ENCODE results near the gene PSMB5. TPM values are rescaled to one million over a fixed set of nuclear protein-coding genes. Genes with fewer than 3 reads are reported as not detected.

The PSMB5 gene
- total RNA-seq, 1 donor from 2014 or later: 118 TPM

- DNase-seq: no peak
- TF ChIP-seq CTCF (IDR thresholded peaks at IDR 0.05; ENCODE audit: borderline replicate concordance): no peak
- H3K9me3 ChIP-seq (replicated peaks): no peaks in the 10 kb centered on the region
- H3K4me1 ChIP-seq: peaks cover 36% of the 10 kb centered on the region
- H3K4me3 ChIP-seq: no peak overlapping the region
- intact Hi-C loops (cut with micrococcal nuclease): no loop called here
- H3K36me3 ChIP-seq: no peaks in the 10 kb centered on the region
- H3K27me3 ChIP-seq (ENCODE audit: low read depth): peaks cover 6% of the 10 kb centered on the region
- no peak overlapping the region for H3K27ac ChIP-seq (replicated peaks)
Observed at GRCh38 chr14:23043754-23044153, 9.1 kb upstream of the PSMB5 start.

GRCh38 chr14:23043145-23043544, 8.4 kb upstream of the PSMB5 start:
- no peak for DNase-seq
- H3K27me3 ChIP-seq (ENCODE audit: low read depth): peaks cover 4% of the 10 kb centered on the region
- no peak for TF ChIP-seq CTCF (IDR thresholded peaks at IDR 0.05; ENCODE audit: borderline replicate concordance)
- H3K27ac ChIP-seq (replicated peaks): no peak overlapping the region
- H3K4me1 ChIP-seq: peaks cover 36% of the 10 kb centered on the region
- no peaks in the 10 kb centered on the region for H3K9me3 ChIP-seq (replicated peaks)
- intact Hi-C loops (cut with micrococcal nuclease): no loop called here
- no peaks in the 10 kb centered on the region for H3K36me3 ChIP-seq
- no peak overlapping the region for H3K4me3 ChIP-seq

- intact Hi-C loops (cut with micrococcal nuclease): no loop called here
- H3K27me3 ChIP-seq (ENCODE audit: low read depth): no peaks in the 10 kb centered on the region
- no peak within 1 kb of the TSS for H3K4me3 ChIP-seq
- no peaks in the 10 kb centered on the region for H3K9me3 ChIP-seq (replicated peaks)
- no peak for DNase-seq
- H3K4me1 ChIP-seq: peaks cover 33% of the 10 kb centered on the region
- H3K27ac ChIP-seq (replicated peaks): no peak within 1 kb of the TSS
- no peak for TF ChIP-seq CTCF (IDR thresholded peaks at IDR 0.05; ENCODE audit: borderline replicate concordance)
- H3K36me3 ChIP-seq: no peaks in the 10 kb centered on the region
Observed at GRCh38 chr14:23042162-23042965, 7.7 kb upstream of the PSMB5 start, which contains the start of gene PSMB11. PSMB11 (plus strand) TSS chr14:23042212; CDS start chr14:23042226, 14 bp downstream.

GRCh38 chr14:23041729-23042128, 7.0 kb upstream of the PSMB5 start:
- TF ChIP-seq CTCF (IDR thresholded peaks at IDR 0.05; ENCODE audit: borderline replicate concordance): no peak

GRCh38 chr14:23040100-23040499, 5.4 kb upstream of the PSMB5 start:
- DNase-seq: no peak
- peaks cover 17% of the 10 kb centered on the region for H3K4me1 ChIP-seq
- no peak overlapping the region for H3K4me3 ChIP-seq
- intact Hi-C loops (cut with micrococcal nuclease): no loop called here
- no peaks in the 10 kb centered on the region for H3K27me3 ChIP-seq (ENCODE audit: low read depth)
- TF ChIP-seq CTCF (IDR thresholded peaks at IDR 0.05; ENCODE audit: borderline replicate concordance): no peak
- H3K9me3 ChIP-seq (replicated peaks): no peaks in the 10 kb centered on the region
- H3K36me3 ChIP-seq: no peaks in the 10 kb centered on the region
- H3K27ac ChIP-seq (replicated peaks): no peak overlapping the region

More at GRCh38 chr14:23041729-23042128, 7.0 kb upstream of the PSMB5 start:
- no peak for DNase-seq
- Histone ChIP-seq H3K36me3 (no peaks in the 10 kb centered on the region), H3K27ac (replicated peaks) (no peak overlapping the region), H3K27me3 (ENCODE audit: low read depth) (no peaks in the 10 kb centered on the region), H3K9me3 (replicated peaks) (no peaks in the 10 kb centered on the region), H3K4me1 (peaks cover 27% of the 10 kb centered on the region), H3K4me3 (no peak overlapping the region)
- intact Hi-C loops (cut with micrococcal nuclease): no loop called here

Data from left ventricle myocardium inferior (tissue), 1 donor.